Kidney epithelial cell (primary cell): Measurements from ENCODE around the gene GPC3. TPM values are rescaled to one million over a fixed set of nuclear protein-coding genes. Genes with fewer than 3 reads are reported as not detected.

Experiments used
- DNase-seq: peaks from one replicate; pipeline ENCODE4 v3.0.0-alpha.2; 2010; ENCODE audit warnings: low read depth
- H3K27me3 ChIP-seq: 2 replicates; pipeline ENCODE4 v1.6.0; 2011; ENCODE audit warnings: low read length; ENCODE audit not compliant: control insufficient read depth, insufficient read depth
- H3K36me3 ChIP-seq: 2 replicates; pipeline ENCODE4 v1.5.1; 2011; ENCODE audit warnings: low read length; ENCODE audit not compliant: control insufficient read depth, insufficient read depth
- H3K4me3 ChIP-seq: 2 replicates; pipeline ENCODE4 v1.5.1; 2011; ENCODE audit warnings: low read depth, mild to moderate bottlenecking, control low read depth, low read length
- CTCF ChIP-seq: IDR thresholded peaks from 2 replicates; pipeline ENCODE4 v1.5.1; 2011; ENCODE audit warnings: mild to moderate bottlenecking, moderate library complexity, low read length, control low read depth, inconsistent platforms; ENCODE audit not compliant: insufficient read depth, poor library complexity, severe bottlenecking
- total RNA-seq: library from RNA; depleted of rRNA; stranded (reverse); fragments of >200 nt; gene quantifications from 2 replicates; pipeline ENCODE4 v1.2.3, GENCODE V29; 2015

Gene GPC3
- total RNA-seq, 1 donor from 2014 or later, result 14.5 TPM

GRCh38 chrX:133961046-133961445 lies 24.3 kb downstream of the GPC3 start:
- Histone ChIP-seq H3K4me3 (no peak overlapping the region), H3K27me3 (no peaks in the 10 kb centered on the region), H3K36me3 (no peaks in the 10 kb centered on the region)
- TF ChIP-seq CTCF, result no peak
- DNase-seq, result no peak

GRCh38 chrX:133959972-133960371 lies 25.4 kb downstream of the GPC3 start:
- Histone ChIP-seq H3K27me3 (no peaks in the 10 kb centered on the region), H3K36me3 (no peaks in the 10 kb centered on the region), H3K4me3 (no peak overlapping the region)
- DNase-seq, result no peak
- no peak for TF ChIP-seq CTCF

GRCh38 chrX:133958997-133959688 lies 26.3 kb downstream of the GPC3 start:
- no peak for DNase-seq
- Histone ChIP-seq H3K4me3 (no peak overlapping the region), H3K27me3 (no peaks in the 10 kb centered on the region), H3K36me3 (no peaks in the 10 kb centered on the region)
- TF ChIP-seq CTCF, result no peak

GRCh38 chrX:133956570-133957340 lies 28.6 kb downstream of the GPC3 start:
- Histone ChIP-seq H3K27me3 (no peaks in the 10 kb centered on the region), H3K4me3 (no peak overlapping the region), H3K36me3 (no peaks in the 10 kb centered on the region)
- no peak for DNase-seq
- TF ChIP-seq CTCF, result no peak

- Histone ChIP-seq H3K36me3 (no peaks in the 10 kb centered on the region), H3K27me3 (no peaks in the 10 kb centered on the region), H3K4me3 (no peak overlapping the region)
- no peak for TF ChIP-seq CTCF
- DNase-seq, result no peak
These were observed 31.5 kb downstream of the GPC3 start for GRCh38 chrX:133953785-133954355.

- no peak for DNase-seq
- Histone ChIP-seq H3K27me3 (no peaks in the 10 kb centered on the region), H3K4me3 (no peak overlapping the region), H3K36me3 (no peaks in the 10 kb centered on the region)
- TF ChIP-seq CTCF, result no peak
These were observed 32.3 kb downstream of the GPC3 start for GRCh38 chrX:133953078-133953477.
